K562 (cell line): ENCODE measurements around the gene CCDC183. TPM values are rescaled to one million over a fixed set of nuclear protein-coding genes. Genes with fewer than 3 reads are reported as not detected.
A peak's percentile ranks its signal among the peaks of the same experiment; 100 is the strongest.
"Not testable (repeated sequence)": the region's sequence is repeated elsewhere in the genome, so short reads cannot be mapped to it uniquely, and the experiment has no call there.

Source experiments
- ATAC-seq: fragments of 200-7000 bp; cut with Tn5 transposase; 3 replicates; pipeline ENCODE4 v1.9.1; 2020; ENCODE audit warnings: moderate library complexity
- BruUV-seq: library from RNA; stranded (reverse); fragments of 400-500 nt; replicated peaks from 2 replicates; lab custom pipeline; 2021; lab: Mats Ljungman, UMichigan
- CTCF ChIA-PET: fragments of 300-600 bp; formaldehyde crosslinking; extraction: SDS; loops from one replicate; lab custom pipeline; 2021; ENCODE audit warnings: low intra/inter-chr PET ratio; lab: Yijun Ruan, JAX
- POLR2A ChIA-PET: fragments of 300-600, 350-650 bp; sonication (Branson Sonifier 250); formaldehyde crosslinking; extraction: SDS; loops from one replicate; lab custom pipeline; 2021; ENCODE audit warnings: antibody characterized with exemption, inconsistent platforms; lab: Yijun Ruan, JAX
- DNase-seq, 4 experiments: peaks; one replicate each; pipeline versions ENCODE4 v3.0.0 to v3.0.0-alpha.2; 2011 to 2018; ENCODE audit warnings: low spot score in 3 of 4, mixed read lengths in 3 of 4; ENCODE audit errors: extremely low read depth in 1 of 4
- FAIRE-seq: peaks from 2 replicates; lab custom pipeline; 2011; peaks lifted over from hg19 to GRCh38; lab: Jason Lieb, UNC
- H2AFZ ChIP-seq: 2 replicates; pipeline ENCODE4 v1.6.0; 2011; ENCODE audit warnings: low read depth, low read length, control low read depth, inconsistent platforms
- H3K27ac ChIP-seq: fragments of 200-600 bp; 3 replicates; pipeline ENCODE4 v1.8.0; 2011; ENCODE audit warnings: low read depth, mild to moderate bottlenecking, control low read depth, inconsistent platforms, low read length, moderate library complexity, mixed read lengths; ENCODE audit errors: extremely low read depth
- H3K27me3 ChIP-seq, 2 experiments: fragments of 300-600 bp in 1 of 2; 2 replicates in 1 of 2; 3 replicates in 1 of 2; pipeline versions ENCODE4 v1.6.0 to v1.8.0; 2011; ENCODE audit warnings: inconsistent platforms in 2 of 2, low read length in 2 of 2, mild to moderate bottlenecking in 1 of 2, mixed read lengths in 1 of 2, moderate library complexity in 1 of 2; ENCODE audit not compliant: control insufficient read depth in 2 of 2, insufficient read depth in 2 of 2
- H3K36me3 ChIP-seq: fragments of 300-600 bp; 3 replicates; pipeline ENCODE4 v1.8.0; 2011; ENCODE audit warnings: mild to moderate bottlenecking, low read length, inconsistent platforms; ENCODE audit not compliant: control insufficient read depth, insufficient read depth
- H3K4me1 ChIP-seq, 2 experiments: fragments of 200-600 bp in 1 of 2; replicated peaks in 1 of 2; 2 replicates in 1 of 2; 3 replicates in 1 of 2; pipeline versions ENCODE4 v1.5.1 to v1.8.0; 2011; ENCODE audit warnings: inconsistent platforms in 2 of 2, low read length in 2 of 2, mild to moderate bottlenecking in 1 of 2, mixed read lengths in 1 of 2, moderate library complexity in 1 of 2; ENCODE audit not compliant: control insufficient read depth in 2 of 2, insufficient read depth in 2 of 2
- H3K4me2 ChIP-seq: 2 replicates; pipeline ENCODE4 v1.6.1; 2011; ENCODE audit warnings: low read length, control low read depth, inconsistent platforms, mixed read lengths; ENCODE audit not compliant: insufficient read depth
- H3K4me3 ChIP-seq: fragments of 200-600 bp; sonication (generic), shearing (Covaris generic); 2 replicates; pipeline ENCODE4 v1.5.1; 2016; ENCODE audit warnings: control low read depth, inconsistent platforms
- H3K79me2 ChIP-seq: fragments of 200-600 bp; 3 replicates; pipeline ENCODE4 v1.8.0; 2011; ENCODE audit warnings: low read length, inconsistent platforms; ENCODE audit not compliant: control insufficient read depth, insufficient read depth
- H3K9ac ChIP-seq, 2 experiments: 2 replicates each; pipeline versions ENCODE4 v1.6.0 to v1.6.1; 2011; ENCODE audit warnings: low read depth in 2 of 2, low read length in 2 of 2, control low read depth in 1 of 2, inconsistent platforms in 1 of 2, mild to moderate bottlenecking in 1 of 2, mixed read lengths in 1 of 2; ENCODE audit not compliant: insufficient read depth in 1 of 2
- H3K9me1 ChIP-seq: one replicate; pipeline ENCODE4 v1.6.0; 2011; ENCODE audit warnings: inconsistent platforms, mild to moderate bottlenecking, low read length, moderate library complexity; ENCODE audit not compliant: control insufficient read depth, insufficient read depth
- H3K9me3 ChIP-seq: replicated peaks from 2 replicates; pipeline ENCODE4 v1.5.1; 2011; ENCODE audit warnings: low read depth, low read length, inconsistent platforms; ENCODE audit not compliant: control insufficient read depth, insufficient read depth
- H4K20me1 ChIP-seq: replicated peaks from 2 replicates; pipeline ENCODE4 v1.6.1; 2011; ENCODE audit warnings: low read length, inconsistent platforms, mixed read lengths; ENCODE audit not compliant: control insufficient read depth, insufficient read depth
- BCOR ChIP-seq: fragments of 450-650 bp; IDR thresholded peaks from 2 replicates; pipeline ENCODE4 v1.6.1; 2016
- CBX1 ChIP-seq: sonication (generic); IDR thresholded peaks from 2 replicates; pipeline ENCODE4 v1.6.1; 2016; ENCODE audit warnings: antibody characterized with exemption, low read depth, mild to moderate bottlenecking
- CBX3 ChIP-seq, 2 experiments: IDR thresholded peaks; 1 replicate in 1 of 2; 2 replicates in 1 of 2; pipeline ENCODE4 v1.6.1; 2012; ENCODE audit warnings: inconsistent platforms in 2 of 2, low read length in 2 of 2, borderline replicate concordance in 1 of 2, control low read depth in 1 of 2
- CBX5 ChIP-seq: IDR thresholded peaks from 2 replicates; pipeline ENCODE4 v1.6.1; 2014; ENCODE audit warnings: low read depth, borderline replicate concordance
- KDM1A ChIP-seq, 2 experiments: fragments of 450-650 bp; IDR thresholded peaks; 2 replicates each; pipeline ENCODE4 v1.6.1; 2016; ENCODE audit warnings: mild to moderate bottlenecking in 2 of 2
- PTBP1 ChIP-seq: fragments of 200-400 bp; formaldehyde crosslinking; IDR thresholded peaks from 2 replicates; pipeline ENCODE4 v1.6.1; 2017; ENCODE audit warnings: low read depth, low read length
- RCOR1 ChIP-seq, 2 experiments: IDR thresholded peaks; 2 replicates each; pipeline ENCODE4 v1.6.1; 2012; ENCODE audit warnings: low read depth in 2 of 2, low read length in 2 of 2, borderline replicate concordance in 1 of 2, improper control_type of control experiment in 1 of 2
- SMARCA5 ChIP-seq: fragments of 450-650 bp; IDR thresholded peaks from 2 replicates; pipeline ENCODE4 v1.6.1; 2016
- ZBTB7A ChIP-seq: IDR thresholded peaks from 2 replicates; pipeline ENCODE4 v1.6.1; 2011; ENCODE audit warnings: low read depth, mild to moderate bottlenecking, low read length, moderate library complexity, borderline replicate concordance; ENCODE audit not compliant: control insufficient read depth
- WGBS: fragments of 100-300 bp; shearing (Covaris generic); methylation state at CpG from one replicate; pipeline ENCODE4 v1.1.6; 2016; ENCODE audit warnings: low coverage, mixed read lengths; ENCODE audit not compliant: insufficient coverage; ENCODE audit errors: missing lambda C conversion rate; 5-methylcytosine and 5-hydroxymethylcytosine counted together
- in situ Hi-C: fragments of 300-500 bp; cut with MboI; formaldehyde crosslinking; loops from 4 replicates; pipeline ENCODE4 v1.15.0; 2018; ENCODE audit warnings: inconsistent platforms, mixed read lengths
- intact Hi-C: fragments of 100-400 bp; cut with micrococcal nuclease; formaldehyde crosslinking; loops from 2 replicates; pipeline ENCODE4 v1.14.2; 2022
- polyA plus RNA-seq, 8 experiments: library from polyadenylated mRNA; depleted of rRNA in 4 of 8; stranded (reverse) in 5 of 8; unstranded in 3 of 8; fragments of >200 nt; fragmentation: Nextera tagmentation in 2 of 8; fragmentation: Illumina TruSeq in 1 of 8; extraction: Ambion mirVana in 2 of 8; extraction: Trizol in 1 of 8; gene quantifications; 2 replicates each; pipeline versions ENCODE4 v1.2.1 to v1.2.3, GENCODE V29; 2011 to 2014; ENCODE audit warnings: inconsistent platforms in 1 of 8, missing spikeins in 1 of 8
- total RNA-seq, 7 experiments: library from RNA; depleted of rRNA in 6 of 7; stranded (reverse); fragments of >200 nt in 6 of 7; fragmentation: Illumina TruSeq in 2 of 7; extraction: Trizol in 2 of 7; gene quantifications; 2 replicates each; pipeline versions ENCODE4 v1.2.1 to v1.2.3, GENCODE V29; 2011 to 2021; ENCODE audit warnings: low replicate concordance in 1 of 7
- TF ChIP-seq, protein P1 (sequence below): sonication (generic); formaldehyde crosslinking; IDR thresholded peaks from 2 replicates; pipeline ENCODE4 v1.9.0; 2022; ENCODE audit warnings: mild to moderate bottlenecking, missing genetic modification reagents
- TF ChIP-seq, protein P2 (sequence below): sonication (generic); formaldehyde crosslinking; IDR thresholded peaks from 2 replicates; pipeline ENCODE4 v1.8.1; 2023; ENCODE audit warnings: mild to moderate bottlenecking, missing genetic modification reagents

Gene CCDC183
- total and polyA plus RNA-seq, 9 of the 15 experiments (the other 6 are each of a cell fraction or from before 2014, with no cell fraction given), result 0.21 to 0.60 (median 0.29) TPM; not detected in 4

DNA sequence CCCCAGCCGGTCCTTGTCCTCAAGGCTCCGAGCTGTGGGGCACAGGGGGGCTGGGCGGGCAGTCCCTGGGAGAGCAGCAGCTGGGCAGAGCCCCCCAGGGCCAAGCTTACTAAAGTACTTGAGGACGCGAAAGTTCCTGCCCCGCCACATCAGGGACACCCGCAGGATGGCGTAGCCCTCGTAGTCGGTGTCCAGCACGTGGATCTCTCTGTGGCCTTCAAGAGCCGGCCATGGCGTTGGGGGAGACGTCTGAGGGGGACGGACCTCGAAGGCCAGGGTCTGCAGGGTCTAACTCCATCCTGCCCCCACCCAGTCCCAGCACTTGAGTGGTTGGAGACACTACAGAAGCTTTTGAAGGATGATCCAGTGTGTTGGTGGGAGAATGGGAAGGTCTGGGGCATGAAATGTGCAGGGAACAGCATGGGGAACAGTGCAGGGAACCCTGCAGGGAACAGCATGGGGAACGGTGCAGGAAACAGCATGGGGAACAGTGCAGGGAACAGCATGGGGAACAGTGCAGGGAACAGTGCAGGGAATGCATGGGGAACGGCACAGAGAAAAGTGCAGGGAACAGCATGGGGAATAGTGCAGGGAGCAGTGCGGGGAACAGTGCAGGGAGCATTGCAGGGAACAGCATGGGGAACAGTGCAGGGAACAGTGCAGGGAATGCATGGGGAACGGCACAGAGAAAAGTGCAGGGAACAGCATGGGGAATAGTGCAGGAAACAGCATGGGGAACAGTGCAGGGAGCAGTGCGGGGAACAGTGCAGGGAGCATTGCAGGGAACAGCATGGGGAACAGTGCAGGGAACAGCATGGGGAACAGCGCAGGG lies 40.6 kb upstream of the CCDC183 start:
- TF ChIP-seq ZBTB7A, result 0 out of 2 replicates have a peak, but pooled peaks have one; percentile 28
- TF ChIP-seq KDM1A (IDR thresholded peaks at IDR 0.05), result peak; percentile 60 to 80; a peak in 2 of 4 replicates
- 0 out of 2 replicates have a peak, but pooled peaks have one; percentile 16 for TF ChIP-seq CBX5
- peak; percentile 91 for TF ChIP-seq PTBP1
- TF ChIP-seq, protein P1, sequence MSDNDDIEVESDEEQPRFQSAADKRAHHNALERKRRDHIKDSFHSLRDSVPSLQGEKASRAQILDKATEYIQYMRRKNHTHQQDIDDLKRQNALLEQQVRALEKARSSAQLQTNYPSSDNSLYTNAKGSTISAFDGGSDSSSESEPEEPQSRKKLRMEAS (CRISPR knock-in tag), result peak; percentile 40; the same call in 1 of the 2 replicates
- TF ChIP-seq RCOR1 (IDR thresholded peaks at IDR 0.05; ENCODE audit: borderline replicate concordance in 1 of 2, low read depth in 2 of 2, low read length in 2 of 2), result peak; percentile 40 to 62; a peak in 2 of 4 replicates
- peak in 1 of 2 experiments; percentile 91; a peak in 2 of 3 replicates for TF ChIP-seq CBX3 (IDR thresholded peaks at IDR 0.05; ENCODE audit: borderline replicate concordance in 1 of 2, low read length in 2 of 2)
- peak; percentile 24; the same call in 1 of the 2 replicates for TF ChIP-seq SMARCA5
- TF ChIP-seq BCOR, result peak; percentile 52
- TF ChIP-seq, protein P2, sequence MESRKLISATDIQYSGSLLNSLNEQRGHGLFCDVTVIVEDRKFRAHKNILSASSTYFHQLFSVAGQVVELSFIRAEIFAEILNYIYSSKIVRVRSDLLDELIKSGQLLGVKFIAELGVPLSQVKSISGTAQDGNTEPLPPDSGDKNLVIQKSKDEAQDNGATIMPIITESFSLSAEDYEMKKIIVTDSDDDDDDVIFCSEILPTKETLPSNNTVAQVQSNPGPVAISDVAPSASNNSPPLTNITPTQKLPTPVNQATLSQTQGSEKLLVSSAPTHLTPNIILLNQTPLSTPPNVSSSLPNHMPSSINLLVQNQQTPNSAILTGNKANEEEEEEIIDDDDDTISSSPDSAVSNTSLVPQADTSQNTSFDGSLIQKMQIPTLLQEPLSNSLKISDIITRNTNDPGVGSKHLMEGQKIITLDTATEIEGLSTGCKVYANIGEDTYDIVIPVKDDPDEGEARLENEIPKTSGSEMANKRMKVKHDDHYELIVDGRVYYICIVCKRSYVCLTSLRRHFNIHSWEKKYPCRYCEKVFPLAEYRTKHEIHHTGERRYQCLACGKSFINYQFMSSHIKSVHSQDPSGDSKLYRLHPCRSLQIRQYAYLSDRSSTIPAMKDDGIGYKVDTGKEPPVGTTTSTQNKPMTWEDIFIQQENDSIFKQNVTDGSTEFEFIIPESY (CRISPR knock-in tag), result peak; percentile 75
- peak; percentile 21; the same call in 1 of the 2 replicates for TF ChIP-seq CBX1
- H3K4me3 ChIP-seq, H3K4me2 ChIP-seq, H2AFZ ChIP-seq, DNase-seq, H4K20me1 ChIP-seq, H3K36me3 ChIP-seq, intact Hi-C loops, in situ Hi-C loops, ATAC-seq, H3K9me1 ChIP-seq, H3K27me3 ChIP-seq, BruUV-seq, H3K9ac ChIP-seq, CTCF ChIA-PET, H3K79me2 ChIP-seq, H3K27ac ChIP-seq: not testable (repeated sequence)
- Histone ChIP-seq H3K4me1 (peaks cover 0 to 53% of the 10 kb centered on the region in 2 experiments; a peak in 3 of 5 replicates), H3K9me3 (peaks cover 13% of the 10 kb centered on the region)
- POLR2A ChIA-PET, result interaction anchor here (0.6 kb wide), 1 partner anchor 32 kb away, joined by 4 read pairs; no protein-coding TSS in a partner anchor
- FAIRE-seq, result peak; percentile 6
- 72% methylated on average over 22 of the region's 22 CpGs for WGBS
